Left cardiac atrium (tissue), 4 donors: ENCODE results near the gene GABRE. TPM values are rescaled to one million over a fixed set of nuclear protein-coding genes. Genes with fewer than 3 reads are reported as not detected.

Experiments used
- ATAC-seq, 2 donors: fragments of 200-7000 bp; cut with Tn5 transposase; one replicate each; pipeline ENCODE4 v1.9.1; 2020; ENCODE audit warnings: mild to moderate bottlenecking in 2 of 2, moderate library complexity in 2 of 2
- DNase-seq: peaks from one replicate; pipeline ENCODE4 v3.0.0-alpha.2; 2020
- intact Hi-C, 2 donors: fragments of 100-400 bp; cut with DNase I; formaldehyde crosslinking; loops; one replicate each; pipeline versions ENCODE4 v1.14.1 to v1.15.1; 2022 to 2023
- long read RNA-seq: library from polyadenylated mRNA; unstranded; transcript quantifications from one replicate; pipeline ENCODE4 v2.0.0, GENCODE V29; 2021
- total RNA-seq, 2 donors: library from RNA; stranded (reverse); fragmentation: NEBNext Ultra II Directional; extraction: Animal tissue kit (Norgen Biotek cat#: 25700); gene quantifications; one replicate each; pipeline ENCODE4 v1.2.1, GENCODE V29; 2021
- donor health status: DM: no; HTN: yes; CAD: no.
- donor health status: DM: no; HTN: yes; CAD: no; lungs with severe emphysema.
- donor health status: DM: yes; HTN: yes; CAD: no.
- donor health status: Dilated cardiomyopathy.

GABRE gene, protein sequence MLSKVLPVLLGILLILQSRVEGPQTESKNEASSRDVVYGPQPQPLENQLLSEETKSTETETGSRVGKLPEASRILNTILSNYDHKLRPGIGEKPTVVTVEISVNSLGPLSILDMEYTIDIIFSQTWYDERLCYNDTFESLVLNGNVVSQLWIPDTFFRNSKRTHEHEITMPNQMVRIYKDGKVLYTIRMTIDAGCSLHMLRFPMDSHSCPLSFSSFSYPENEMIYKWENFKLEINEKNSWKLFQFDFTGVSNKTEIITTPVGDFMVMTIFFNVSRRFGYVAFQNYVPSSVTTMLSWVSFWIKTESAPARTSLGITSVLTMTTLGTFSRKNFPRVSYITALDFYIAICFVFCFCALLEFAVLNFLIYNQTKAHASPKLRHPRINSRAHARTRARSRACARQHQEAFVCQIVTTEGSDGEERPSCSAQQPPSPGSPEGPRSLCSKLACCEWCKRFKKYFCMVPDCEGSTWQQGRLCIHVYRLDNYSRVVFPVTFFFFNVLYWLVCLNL
- total RNA-seq, result 10 to 100 TPM; 14.7 to 20.8 TPM
- long read RNA-seq, partial matches to known transcripts, result 0 of 1 reads
- long read RNA-seq, other reads (novel, unspliced or antisense), result 1 of 1 reads

DNA sequence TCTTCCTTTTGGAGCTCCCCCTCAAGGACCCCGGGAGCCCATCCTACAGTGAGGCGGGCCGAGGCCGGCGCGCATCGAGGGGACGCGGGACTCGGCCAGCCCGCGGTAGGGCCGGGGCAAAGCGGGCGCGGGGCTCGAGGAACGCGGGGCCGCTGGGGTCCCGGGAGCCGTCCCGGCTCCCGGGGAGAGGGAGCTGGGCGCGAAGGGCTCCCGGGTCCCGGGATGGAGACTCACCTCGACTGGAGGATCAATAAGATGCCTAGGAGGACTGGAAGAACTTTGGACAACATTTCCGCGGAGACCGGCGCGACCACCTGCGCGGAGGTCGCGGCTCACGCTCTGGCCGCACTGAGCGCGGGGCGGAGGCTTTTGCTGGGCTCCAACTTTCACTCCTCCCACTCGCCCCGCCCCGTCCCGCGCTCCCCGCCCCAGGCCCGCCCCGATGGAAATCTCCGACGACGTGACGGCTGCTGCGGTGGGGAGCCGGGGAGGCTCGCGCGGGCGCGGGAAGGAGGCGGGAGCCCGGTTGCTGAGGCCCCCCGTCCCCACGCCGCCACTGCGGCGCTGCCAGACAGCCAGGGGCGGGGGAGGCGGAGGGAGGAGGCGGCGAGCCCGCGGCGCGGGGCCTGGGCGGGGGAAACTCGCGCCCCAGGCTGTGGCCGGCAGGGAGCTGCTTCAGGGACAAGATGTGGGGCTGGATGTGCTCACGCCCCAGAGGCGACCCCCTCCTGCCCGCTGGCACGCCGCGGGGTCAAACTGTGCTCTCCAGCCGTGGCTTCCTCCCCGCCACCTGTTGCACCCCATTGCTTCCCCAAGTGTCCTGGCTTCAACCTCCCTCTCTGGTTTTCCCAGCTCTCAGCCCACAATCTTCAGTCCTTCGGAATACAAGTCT, at the start of gene GABRE:
Gene GABRE, minus strand, starts transcription at position 341 of the 892 bp plus-strand sequence. Its CDS starts 51 bp downstream, at position 290.
- intact Hi-C loops, result no loop called here
- ATAC-seq (peak; percentile 84 to 88), DNase-seq (peak; percentile 50)

GRCh38 chrX:152020888-152021287, 46.4 kb upstream of the GABRE start:
- ATAC-seq (no peak), DNase-seq (no peak)
- intact Hi-C loops, result no loop called here

- DNase-seq (no peak), ATAC-seq (no peak)
- intact Hi-C loops, result no loop called here
Measured at GRCh38 chrX:151999813-152000212, 25.3 kb upstream of the GABRE start.

DNA sequence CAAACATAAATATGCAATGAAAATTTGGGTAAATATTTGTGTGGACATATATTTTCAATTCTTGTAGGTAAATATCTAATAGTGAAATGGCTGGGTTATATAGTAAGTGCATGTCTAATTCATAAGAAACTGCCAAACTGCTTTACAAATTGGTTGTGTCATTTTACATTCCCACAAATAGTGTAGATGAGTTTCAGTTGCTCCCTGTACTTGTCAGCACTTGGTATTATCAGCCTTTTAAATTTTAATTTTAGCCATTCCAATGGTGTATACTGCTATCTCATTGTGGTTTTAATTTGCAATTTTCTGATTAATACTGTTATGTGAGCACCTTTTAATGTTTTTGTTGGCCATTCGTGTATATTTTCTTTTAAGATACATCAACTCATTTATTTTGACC, 23.1 kb upstream of the GABRE start:
- ATAC-seq, result no peak
- intact Hi-C loops, result no loop called here
- no peak for DNase-seq

DNA sequence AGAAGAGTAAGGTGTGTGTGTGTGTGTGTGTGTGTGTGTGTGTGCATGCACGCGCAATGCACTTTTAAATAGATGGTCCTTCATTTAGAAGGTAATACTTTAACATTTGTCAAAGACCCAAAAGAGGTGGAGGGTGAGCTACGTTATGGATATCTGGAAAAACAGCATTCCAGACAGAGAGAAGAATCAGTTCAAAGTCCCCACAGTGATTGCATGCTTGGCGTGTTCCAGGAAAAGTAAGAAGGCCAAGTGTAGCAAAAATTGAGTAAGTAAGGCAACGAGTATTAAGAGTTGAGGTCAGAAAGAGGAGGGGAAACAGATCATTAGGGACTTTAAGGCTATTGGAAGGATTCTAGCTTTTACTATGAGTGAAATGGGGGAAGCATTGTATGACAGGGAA, 21.9 kb upstream of the GABRE start:
- ATAC-seq (no peak), DNase-seq (no peak)
- intact Hi-C loops, result no loop called here

DNA sequence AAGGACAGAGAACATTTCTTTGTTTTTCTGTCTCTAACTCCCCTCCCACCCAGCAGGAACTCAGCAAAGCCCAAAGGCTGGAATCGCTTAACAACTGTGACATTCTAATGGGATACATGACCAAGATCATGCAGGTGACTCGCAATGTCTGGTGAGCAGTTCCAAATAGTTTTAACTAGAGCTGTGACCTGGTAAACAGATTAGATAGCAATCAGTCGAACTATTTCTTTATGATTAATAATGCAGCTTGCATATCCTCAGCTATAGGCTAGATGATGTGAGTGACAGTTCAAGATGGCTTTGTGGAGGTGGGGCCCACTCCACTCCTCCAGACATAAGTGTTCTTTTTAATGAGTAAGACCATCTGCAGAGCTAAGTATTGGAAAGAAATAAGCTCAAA, 20.0 kb upstream of the GABRE start:
- DNase-seq (no peak), ATAC-seq (no peak)
- intact Hi-C loops, result no loop called here

DNA sequence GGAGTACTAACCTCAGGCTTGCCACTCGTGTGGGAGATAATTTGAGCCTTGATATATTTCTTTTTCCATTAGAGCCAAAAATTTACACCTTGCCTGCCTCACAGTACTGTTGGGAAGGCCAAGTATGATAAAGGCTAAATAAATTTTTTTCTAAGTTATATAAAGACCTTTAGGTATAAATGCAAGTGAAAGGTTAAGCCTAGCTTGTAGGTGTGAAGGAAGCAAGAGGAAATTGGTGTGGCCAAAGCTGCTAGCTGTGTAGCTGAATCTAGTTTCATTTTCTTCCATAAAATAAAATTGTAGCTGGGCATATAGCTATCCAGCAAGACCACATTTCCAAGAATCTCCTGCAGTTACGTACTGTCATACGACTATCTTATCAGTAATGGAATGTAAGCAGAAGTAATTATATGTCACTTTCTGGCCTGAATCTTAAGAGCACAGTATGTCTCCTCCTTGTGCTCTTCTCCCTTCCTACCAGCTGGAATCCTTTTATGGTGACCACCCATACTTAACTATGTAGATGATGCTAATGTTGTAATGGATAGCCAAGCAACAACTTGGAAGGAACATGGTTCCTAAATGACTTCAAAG, 14.3 kb upstream of the GABRE start:
- intact Hi-C loops, result no loop called here
- no peak for DNase-seq
- no peak for ATAC-seq

GRCh38 chrX:151987108-151987507, 12.6 kb upstream of the GABRE start:
- DNase-seq, result no peak
- intact Hi-C loops, result no loop called here
- ATAC-seq, result no peak

GRCh38 chrX:151985955-151986354, 11.5 kb upstream of the GABRE start:
- DNase-seq, result peak; percentile 24
- peak in 1 of 2 donors; percentile 39 for ATAC-seq
- intact Hi-C loops, result no loop called here

GRCh38 chrX:151985531-151985930, 11.1 kb upstream of the GABRE start:
- intact Hi-C loops, result no loop called here
- ATAC-seq, result no peak
- no peak for DNase-seq

DNA sequence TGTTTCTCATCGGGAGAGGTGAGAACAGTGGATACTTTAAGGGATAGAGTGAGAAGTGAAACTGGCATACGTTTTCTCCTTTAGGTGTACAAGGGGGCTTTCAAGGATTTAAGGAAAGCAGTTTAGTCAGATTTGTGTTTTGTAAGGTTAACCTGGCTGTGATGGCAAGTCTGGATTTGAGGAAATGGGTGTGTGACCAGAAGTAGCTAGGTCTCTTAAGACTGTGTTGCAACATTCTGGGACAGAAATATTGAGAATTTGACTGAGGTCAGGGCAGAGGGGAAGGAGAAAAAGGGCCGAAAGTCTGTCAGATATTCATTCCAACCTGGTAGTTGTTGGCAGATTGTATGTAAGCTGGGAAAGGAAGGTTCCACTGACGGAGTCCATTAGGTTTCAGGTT, 10.4 kb upstream of the GABRE start:
- intact Hi-C loops, result no loop called here
- no peak for ATAC-seq

GRCh38 chrX:151984328-151984727, 9.9 kb upstream of the GABRE start:
- no peak for DNase-seq
- intact Hi-C loops, result no loop called here
- peak in 1 of 2 donors; percentile 44 for ATAC-seq

More for the DNA sequence above, 10.4 kb upstream of the GABRE start:
- no peak for DNase-seq

DNA sequence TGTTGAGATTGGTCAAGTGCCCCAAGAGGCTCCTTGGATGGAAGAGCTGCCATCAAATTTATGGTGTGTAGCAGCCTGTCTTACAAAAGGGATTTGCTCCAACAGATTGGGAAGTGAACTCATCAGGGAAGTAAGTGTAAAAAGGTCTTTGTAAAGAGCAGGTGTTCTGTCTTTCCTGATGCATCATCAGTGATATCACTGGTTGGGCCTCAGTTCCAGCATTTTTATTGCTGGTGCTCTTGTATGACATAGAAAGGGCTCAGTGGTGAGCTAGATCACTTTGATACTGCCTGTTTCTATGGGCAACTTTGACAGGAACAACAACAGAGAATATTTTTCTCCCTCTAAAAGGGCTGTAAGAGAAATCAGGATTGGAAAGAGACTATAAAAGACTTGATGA, 8.7 kb upstream of the GABRE start:
- ATAC-seq (no peak), DNase-seq (no peak)
- intact Hi-C loops, result no loop called here

DNA sequence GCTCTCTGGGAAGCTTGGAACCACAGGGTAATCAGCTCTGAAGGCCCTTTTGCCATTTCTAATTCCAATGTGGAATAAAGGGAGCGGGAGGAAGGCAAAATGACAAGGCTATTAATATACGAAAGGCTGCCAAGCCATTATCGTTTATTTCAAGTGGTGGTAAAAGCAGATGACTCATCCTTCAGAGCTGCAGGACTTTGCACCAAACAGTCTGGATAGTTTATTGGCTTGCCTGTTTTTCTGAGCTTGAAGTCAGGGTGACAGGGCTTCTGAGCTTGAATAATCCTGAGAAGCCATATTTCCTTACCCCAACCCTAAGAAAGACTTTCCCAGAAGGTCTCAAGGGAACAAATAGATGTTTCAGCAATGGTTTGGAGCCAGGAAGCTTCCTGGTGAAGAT, 7.7 kb upstream of the GABRE start:
- no peak for DNase-seq
- ATAC-seq, result peak; percentile 62 to 71
- intact Hi-C loops, result no loop called here

- intact Hi-C loops, result no loop called here
- peak in 1 of 2 donors; percentile 77 for ATAC-seq
Measured at GRCh38 chrX:151981129-151981528, 6.7 kb upstream of the GABRE start.

DNA sequence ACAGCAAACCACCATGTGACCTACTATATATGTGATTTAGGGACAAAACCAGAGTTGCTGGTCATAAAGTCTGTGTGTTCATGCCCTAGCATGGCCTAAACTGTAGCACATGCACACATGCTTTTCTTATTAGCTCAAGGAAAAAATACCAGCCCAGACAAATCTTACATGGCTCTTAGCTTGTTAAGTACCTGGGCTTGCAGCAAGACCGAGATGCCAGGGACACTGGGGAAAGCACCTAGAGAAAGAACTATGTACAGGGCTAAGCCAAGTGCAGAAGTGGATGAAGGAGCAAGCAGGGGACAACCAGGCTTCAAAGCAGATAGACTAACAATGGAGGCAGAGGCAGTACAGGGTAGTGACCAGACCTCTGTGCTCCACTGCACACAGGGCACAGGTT, 3.4 kb upstream of the GABRE start:
- intact Hi-C loops, result no loop called here
- no peak for ATAC-seq

More at GRCh38 chrX:151981129-151981528, 6.7 kb upstream of the GABRE start:
- no peak for DNase-seq

DNA sequence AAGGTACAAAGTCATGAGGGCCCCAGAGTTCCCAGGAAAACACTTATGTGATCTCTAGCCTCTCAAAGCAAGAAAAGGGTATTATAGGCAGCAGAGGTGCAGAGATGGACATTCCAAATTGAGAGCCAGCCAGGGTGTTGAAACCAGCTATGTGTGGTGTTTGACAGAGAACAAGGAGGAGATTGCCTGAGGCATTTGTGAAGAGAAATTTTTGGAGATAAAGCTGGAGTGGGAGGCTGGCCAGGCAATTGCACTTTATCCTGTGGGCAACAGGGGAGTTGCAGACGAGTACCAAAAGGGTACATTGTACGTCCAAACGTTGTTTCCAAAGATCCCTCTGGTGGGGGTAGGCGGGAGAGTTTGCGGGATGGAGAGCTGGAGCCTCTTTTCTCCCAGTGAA, 2.5 kb upstream of the GABRE start:
- ATAC-seq (peak; percentile 16 to 43), DNase-seq (peak; percentile 19)
- intact Hi-C loops, result no loop called here

More for the DNA sequence above, 3.4 kb upstream of the GABRE start:
- DNase-seq, result no peak

DNA sequence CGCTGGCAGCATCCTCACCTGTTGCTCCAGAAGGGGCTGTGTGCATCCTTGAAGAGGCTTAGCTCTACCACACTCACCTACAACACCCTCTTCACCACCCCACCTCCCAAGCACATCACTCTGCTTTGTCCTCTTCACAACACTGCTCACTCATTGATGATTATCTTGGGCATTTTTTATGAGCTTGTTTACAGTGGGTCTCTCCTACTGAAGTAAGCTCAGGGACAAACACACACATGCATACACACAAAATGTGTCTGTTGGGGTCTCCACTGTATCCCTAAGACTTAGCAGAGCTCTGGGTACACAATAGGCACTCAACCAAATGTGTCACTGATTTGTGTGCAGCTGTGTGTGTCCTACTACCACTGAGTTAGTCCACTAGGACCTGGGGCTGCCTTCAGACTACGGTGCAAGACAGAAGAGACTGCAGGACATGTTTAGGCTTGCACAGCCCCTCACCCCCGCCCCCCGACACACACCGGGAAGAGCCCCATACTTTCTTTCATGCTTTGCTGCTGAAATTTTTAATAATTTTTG, 1.3 kb upstream of the GABRE start:
- DNase-seq (no peak), ATAC-seq (no peak)
- intact Hi-C loops, result no loop called here

DNA sequence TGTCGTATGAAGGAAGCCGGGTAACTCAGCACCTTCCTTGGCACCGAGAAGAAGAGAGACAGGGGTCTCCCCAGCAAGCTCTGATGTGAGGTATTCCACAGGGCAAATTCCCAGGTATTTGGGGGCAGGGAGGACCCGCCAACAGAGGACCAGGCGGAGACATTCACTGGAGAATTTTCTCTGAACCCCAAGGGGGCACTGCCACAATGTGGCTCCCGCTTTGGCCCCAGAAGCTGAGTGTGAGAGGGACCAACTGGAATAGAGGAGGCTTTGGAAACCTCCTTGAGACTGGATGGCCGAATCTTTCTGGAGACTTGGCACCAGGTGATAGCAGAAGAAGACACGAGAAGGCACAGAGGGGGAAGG, 735 bp upstream of the GABRE start:
- intact Hi-C loops, result no loop called here
- no peak for DNase-seq
- ATAC-seq, result no peak
